ENCODE data around the gene KIN. TPM values are rescaled to one million over a fixed set of nuclear protein-coding genes. Genes with fewer than 3 reads are reported as not detected.

Gene KIN
- total RNA-seq, 1 experiment from 2014 or later, result 12.4 TPM

DNA sequence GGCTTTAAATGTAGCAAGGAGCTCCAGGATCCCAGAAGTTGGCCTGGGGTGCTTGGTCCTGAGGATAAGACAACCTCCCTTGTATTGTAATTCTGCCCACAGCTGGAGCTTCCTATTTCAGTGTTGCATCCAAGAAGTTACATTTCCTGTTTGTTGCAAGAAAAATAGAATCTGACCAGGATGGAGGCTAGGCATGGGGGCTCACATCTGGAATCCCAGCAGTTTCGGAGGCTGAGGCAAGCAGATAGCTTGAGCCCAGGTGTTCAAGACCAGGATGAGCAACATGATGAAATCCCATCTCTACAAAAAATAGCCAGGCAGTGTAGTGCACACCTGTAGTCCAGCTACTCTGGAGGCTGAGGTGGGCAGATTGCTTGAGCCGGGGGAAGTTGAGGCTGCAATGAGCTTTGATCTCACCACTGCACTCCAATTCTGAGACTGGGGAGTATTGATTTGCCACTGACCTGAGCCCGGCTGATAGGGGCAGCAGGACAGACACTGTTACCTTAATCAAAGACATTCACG is 85.4 kb downstream of the KIN start:
- in situ Hi-C loops (cut with HindIII; ENCODE audit: low sequenced_read_pairs), result no loop called here
- DNase-seq (ENCODE audit: low spot score), result no peak

DNA sequence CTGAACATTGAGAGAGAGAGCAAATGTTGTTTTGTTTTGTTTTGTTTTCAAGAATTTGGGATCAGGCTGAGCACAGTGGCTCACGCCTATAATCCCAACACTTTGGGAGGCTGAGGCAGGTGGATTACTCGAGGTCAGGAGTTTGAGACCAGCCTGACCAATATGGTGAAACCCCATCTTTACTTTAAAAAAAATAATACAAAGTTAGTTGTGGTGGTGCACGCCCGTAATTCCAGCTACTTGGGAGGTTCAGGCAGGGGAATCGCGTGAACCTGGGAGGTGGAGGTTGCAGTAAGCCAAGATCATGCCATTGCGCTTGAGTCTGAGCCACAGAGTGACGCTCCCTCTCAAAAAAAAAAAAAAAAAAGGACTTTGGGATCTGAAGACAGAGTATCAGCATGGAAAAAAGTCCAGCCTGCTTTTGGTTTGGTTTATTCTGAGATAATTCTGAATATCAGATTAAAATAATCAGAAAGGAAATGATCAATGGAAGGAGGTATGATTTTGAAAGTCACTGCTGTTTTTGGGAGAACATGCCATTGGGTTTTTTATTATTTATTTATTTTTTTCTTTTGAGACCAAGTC is 86.5 kb downstream of the KIN start:
- in situ Hi-C loops (cut with HindIII; ENCODE audit: low sequenced_read_pairs), result no loop called here

More for the DNA sequence above, 86.5 kb downstream of the KIN start:
- no peak for DNase-seq (ENCODE audit: low spot score)

Other genes starting within 250 kb of the KIN start
- gene ITIH5, start 121.0 kb downstream of the KIN start, total RNA-seq (2014; rRNA removed; shearing (Covaris generic)), result 3.0 TPM in 1 of 2 replicates, not detected in the other
- gene ITIH2, start 84.7 kb downstream of the KIN start, total RNA-seq (2014; rRNA removed; shearing (Covaris generic)), result not detected in 2 replicates
- 463 and 467 TPM in 2 replicates for gene ATP5F1C, start 184 bp upstream of the KIN start, total RNA-seq (2014; rRNA removed; shearing (Covaris generic))
- gene TAF3, start 30.5 kb upstream of the KIN start, total RNA-seq (2014; rRNA removed; shearing (Covaris generic)), result 1.3 and 1.8 TPM in 2 replicates